ENCODE results near the gene ASB13.

Gene ASB13
- 3.7 to 14.0 (median 7.7) reads per million in 4 experiments for total RNA-seq

- peak; percentile 2 for DNase-seq
Observed at GRCh38 chr10:5666008-5666840, at the start of gene ASB13. TSS of gene ASB13 (minus strand) at chr10:5666595. CDS start at chr10:5666551, 44 bp downstream.

- DNase-seq = no peak
Observed at GRCh38 chr10:5711642-5712041, 45.2 kb upstream of the ASB13 start.

GRCh38 chr10:5710859-5711258 lies 44.5 kb upstream of the ASB13 start:
- no peak for DNase-seq

GRCh38 chr10:5709865-5710264 lies 43.5 kb upstream of the ASB13 start:
- DNase-seq = no peak

- DNase-seq = no peak
Observed at GRCh38 chr10:5708356-5708755, 42.0 kb upstream of the ASB13 start.

- no peak for DNase-seq
Observed at GRCh38 chr10:5698062-5698461, 31.7 kb upstream of the ASB13 start.

GRCh38 chr10:5697342-5697741 lies 30.9 kb upstream of the ASB13 start:
- no peak for DNase-seq

- DNase-seq = no peak
Observed at GRCh38 chr10:5694573-5694972, 28.2 kb upstream of the ASB13 start.

- peak; percentile 36 for DNase-seq
Observed at GRCh38 chr10:5692461-5693358, 26.3 kb upstream of the ASB13 start.

GRCh38 chr10:5691786-5692185 lies 25.4 kb upstream of the ASB13 start:
- DNase-seq = no peak

- DNase-seq = no peak
Observed at GRCh38 chr10:5688587-5688986, 22.2 kb upstream of the ASB13 start.

- no peak for DNase-seq
Observed at GRCh38 chr10:5685764-5686240, 19.4 kb upstream of the ASB13 start.

GRCh38 chr10:5684971-5685763 lies 18.8 kb upstream of the ASB13 start:
- peak; percentile 48 for DNase-seq

GRCh38 chr10:5684318-5684970 lies 18.0 kb upstream of the ASB13 start, which contains the start of gene TASOR2:
TSS of gene TASOR2 (plus strand) at chr10:5684838. CDS start at chr10:5720643, 35,805 bp downstream.
- DNase-seq = peak; percentile 97

GRCh38 chr10:5683065-5683464 lies 16.7 kb upstream of the ASB13 start:
- no peak for DNase-seq

- DNase-seq = no peak
Observed at GRCh38 chr10:5681930-5682329, 15.5 kb upstream of the ASB13 start.

GRCh38 chr10:5679606-5680005 lies 13.2 kb upstream of the ASB13 start:
- DNase-seq = no peak

- no peak for DNase-seq
Observed at GRCh38 chr10:5679037-5679435, 12.6 kb upstream of the ASB13 start.

GRCh38 chr10:5678397-5679036 lies 12.1 kb upstream of the ASB13 start:
- DNase-seq = no peak

GRCh38 chr10:5670662-5671375 lies 4.4 kb upstream of the ASB13 start:
- DNase-seq = no peak

GRCh38 chr10:5669604-5670003 lies 3.2 kb upstream of the ASB13 start:
- DNase-seq = no peak

Data from effector CD8-positive, alpha-beta T cell (primary cell).